GM23338 (cell line): ENCODE data around the gene CDC42BPA. TPM values are rescaled to one million over a fixed set of nuclear protein-coding genes. Genes with fewer than 3 reads are reported as not detected.

Source experiments
- ATAC-seq: fragments of 200-7000 bp; cut with Tn5 transposase; 3 replicates; pipeline ENCODE4 v1.9.1; 2020
- DNase-seq: peaks from one replicate; pipeline ENCODE4 v3.0.0-alpha.2; 2015; ENCODE audit warnings: low spot score
- H2AFZ ChIP-seq: fragments of 200-600 bp; sonication (generic); 2 replicates; pipeline ENCODE4 v1.8.0; 2016; ENCODE audit warnings: antibody characterized with exemption, mild to moderate bottlenecking, moderate library complexity
- H3F3A ChIP-seq: fragments of 200-600 bp; sonication (generic); replicated peaks from 2 replicates; pipeline ENCODE4 v1.8.0; 2017; ENCODE audit warnings: antibody characterized with exemption, mixed run types, low read depth
- H3K27ac ChIP-seq: fragments of 200-600 bp; sonication (generic); 2 replicates; pipeline ENCODE4 v1.6.1; 2016; ENCODE audit warnings: low read depth
- H3K27me3 ChIP-seq: fragments of 200-600 bp; sonication (generic); 2 replicates; pipeline ENCODE4 v1.8.0; 2016; ENCODE audit warnings: mild to moderate bottlenecking, mixed run types, moderate library complexity; ENCODE audit not compliant: insufficient read depth
- H3K36me3 ChIP-seq: fragments of 200-600 bp; sonication (generic); 2 replicates; pipeline ENCODE4 v1.8.0; 2016; ENCODE audit warnings: mild to moderate bottlenecking; ENCODE audit not compliant: insufficient read depth
- H3K4me1 ChIP-seq: fragments of 200-600 bp; sonication (generic); 2 replicates; pipeline ENCODE4 v1.8.0; 2016; ENCODE audit warnings: mild to moderate bottlenecking, moderate library complexity; ENCODE audit not compliant: insufficient read depth
- H3K4me2 ChIP-seq: fragments of 200-600 bp; sonication (generic); 2 replicates; pipeline ENCODE4 v1.7.1; 2017; ENCODE audit warnings: mixed run types
- H3K4me3 ChIP-seq: fragments of 200-600 bp; sonication (generic); 2 replicates; pipeline ENCODE4 v1.6.1; 2016; ENCODE audit warnings: mixed run types
- H3K79me2 ChIP-seq: fragments of 200-600 bp; sonication (generic); replicated peaks from 2 replicates; pipeline ENCODE4 v1.8.0; 2017; ENCODE audit warnings: mild to moderate bottlenecking; ENCODE audit not compliant: insufficient read depth
- H3K9me2 ChIP-seq: fragments of 200-600 bp; sonication (generic); 2 replicates; pipeline ENCODE4 v1.8.0; 2017; ENCODE audit not compliant: insufficient read depth
- H4K20me1 ChIP-seq: fragments of 200-600 bp; sonication (generic); replicated peaks from 2 replicates; pipeline ENCODE4 v1.8.0; 2017; ENCODE audit warnings: mild to moderate bottlenecking; ENCODE audit not compliant: insufficient read depth
- H3K27ac Mint-ChIP-seq: 2 replicates; pipeline ENCODE4 v1.8.0; 2020; ENCODE audit warnings: inconsistent platforms, mild to moderate bottlenecking, moderate library complexity, mixed read lengths
- H3K27me3 Mint-ChIP-seq: 3 replicates; pipeline ENCODE4 v1.8.0; 2022; ENCODE audit warnings: low read depth, mild to moderate bottlenecking, moderate library complexity, mixed read lengths, inconsistent platforms; ENCODE audit not compliant: insufficient read depth, poor library complexity
- H3K36me3 Mint-ChIP-seq: 3 replicates; pipeline ENCODE4 v1.8.0; 2021; ENCODE audit warnings: low read depth, mild to moderate bottlenecking, inconsistent platforms, moderate library complexity, mixed read lengths
- H3K4me1 Mint-ChIP-seq: 3 replicates; pipeline ENCODE4 v1.8.0; 2020; ENCODE audit warnings: mild to moderate bottlenecking, inconsistent platforms, mixed read lengths
- H3K4me3 Mint-ChIP-seq: 3 replicates; pipeline ENCODE4 v1.8.0; 2021; ENCODE audit warnings: moderate library complexity, mild to moderate bottlenecking, inconsistent platforms, mixed read lengths
- H3K9me3 Mint-ChIP-seq: 3 replicates; pipeline ENCODE4 v1.8.0; 2020; ENCODE audit warnings: moderate library complexity, mild to moderate bottlenecking, inconsistent platforms, mixed read lengths
- CREB1 ChIP-seq: fragments of 250-450 bp; sonication (Bioruptor Pico); IDR thresholded peaks from 2 replicates; pipeline ENCODE4 v1.5.0; 2020; ENCODE audit warnings: low read depth, mild to moderate bottlenecking, moderate library complexity
- JUNB ChIP-seq: IDR thresholded peaks from one replicate; pipeline ENCODE4 v1.6.1; 2016; ENCODE audit warnings: antibody characterized with exemption; ENCODE audit not compliant: unreplicated experiment
- POLR2AphosphoS5 ChIP-seq: IDR thresholded peaks from 2 replicates; pipeline ENCODE4 v1.6.1; 2016; ENCODE audit warnings: antibody characterized with exemption, low read depth
- ZNF331 ChIP-seq: fragments of 250-450 bp; sonication (Bioruptor Pico); IDR thresholded peaks from 2 replicates; pipeline ENCODE4 v1.5.0; 2020; ENCODE audit warnings: low read depth, mild to moderate bottlenecking, moderate library complexity
- polyA plus RNA-seq: library from polyadenylated mRNA; unstranded; fragments of >200 nt; fragmentation: Nextera tagmentation; extraction: Ambion mirVana; gene quantifications from 2 replicates; pipeline ENCODE4 v1.2.1, GENCODE V29; 2016
- total RNA-seq: library from RNA; depleted of rRNA; stranded (reverse); fragments of >200 nt; shearing (Covaris generic); gene quantifications from 2 replicates; pipeline ENCODE4 v1.2.3, GENCODE V29; 2014
- TF ChIP-seq, protein P1 (sequence below): fragments of 250-450 bp; sonication (Bioruptor Pico); IDR thresholded peaks from 2 replicates; pipeline ENCODE4 v1.5.0; 2020; ENCODE audit warnings: mild to moderate bottlenecking, moderate library complexity
- TF ChIP-seq, protein P2 (sequence below), 2 experiments: fragments of 200-600 bp in 1 of 2; sonication (generic) in 1 of 2; conservative IDR thresholded peaks; 2 replicates each; pipeline versions ENCODE4 v1.5.1 to v1.6.1; 2016 to 2017; ENCODE audit warnings: antibody characterized with exemption in 2 of 2, low read depth in 2 of 2, mild to moderate bottlenecking in 2 of 2, moderate library complexity in 1 of 2

The CDC42BPA gene
- total and polyA plus RNA-seq, 2 experiments from 2014 or later, result 17.7 to 40.1 TPM

DNA sequence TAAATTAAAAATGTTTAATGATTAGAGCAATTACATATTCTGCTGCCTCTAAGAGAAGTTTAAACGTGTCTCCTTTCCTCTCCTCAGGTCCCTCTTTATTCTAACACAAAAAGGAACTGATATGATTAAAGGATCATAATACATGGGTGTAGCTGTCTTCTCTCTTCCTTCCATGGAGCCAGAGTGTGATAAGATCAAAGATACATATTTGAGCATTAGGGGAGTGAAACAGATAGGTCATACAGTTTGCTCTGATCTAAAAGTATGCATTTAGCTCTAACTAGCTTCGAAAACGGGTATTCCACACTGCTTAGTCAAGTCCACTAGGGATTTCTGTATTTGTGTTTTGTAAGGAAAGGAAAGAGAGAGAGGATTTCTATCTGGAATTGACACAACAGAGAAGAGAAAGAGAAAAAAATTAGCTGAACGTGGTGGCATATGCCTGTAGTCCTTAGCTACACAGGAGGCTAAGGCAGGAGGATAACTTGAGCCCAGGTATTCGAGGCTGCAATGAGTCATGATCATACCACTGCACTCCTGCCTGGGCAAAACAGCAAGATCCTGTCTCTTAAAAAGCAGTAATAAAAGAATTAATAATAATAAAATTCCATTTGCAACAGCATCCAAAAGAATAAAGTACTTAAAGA is 63.1 kb downstream of the CDC42BPA start (continued):
- TF ChIP-seq ZNF331 (CRISPR knock-in tag), result no peak
- TF ChIP-seq, protein P1, sequence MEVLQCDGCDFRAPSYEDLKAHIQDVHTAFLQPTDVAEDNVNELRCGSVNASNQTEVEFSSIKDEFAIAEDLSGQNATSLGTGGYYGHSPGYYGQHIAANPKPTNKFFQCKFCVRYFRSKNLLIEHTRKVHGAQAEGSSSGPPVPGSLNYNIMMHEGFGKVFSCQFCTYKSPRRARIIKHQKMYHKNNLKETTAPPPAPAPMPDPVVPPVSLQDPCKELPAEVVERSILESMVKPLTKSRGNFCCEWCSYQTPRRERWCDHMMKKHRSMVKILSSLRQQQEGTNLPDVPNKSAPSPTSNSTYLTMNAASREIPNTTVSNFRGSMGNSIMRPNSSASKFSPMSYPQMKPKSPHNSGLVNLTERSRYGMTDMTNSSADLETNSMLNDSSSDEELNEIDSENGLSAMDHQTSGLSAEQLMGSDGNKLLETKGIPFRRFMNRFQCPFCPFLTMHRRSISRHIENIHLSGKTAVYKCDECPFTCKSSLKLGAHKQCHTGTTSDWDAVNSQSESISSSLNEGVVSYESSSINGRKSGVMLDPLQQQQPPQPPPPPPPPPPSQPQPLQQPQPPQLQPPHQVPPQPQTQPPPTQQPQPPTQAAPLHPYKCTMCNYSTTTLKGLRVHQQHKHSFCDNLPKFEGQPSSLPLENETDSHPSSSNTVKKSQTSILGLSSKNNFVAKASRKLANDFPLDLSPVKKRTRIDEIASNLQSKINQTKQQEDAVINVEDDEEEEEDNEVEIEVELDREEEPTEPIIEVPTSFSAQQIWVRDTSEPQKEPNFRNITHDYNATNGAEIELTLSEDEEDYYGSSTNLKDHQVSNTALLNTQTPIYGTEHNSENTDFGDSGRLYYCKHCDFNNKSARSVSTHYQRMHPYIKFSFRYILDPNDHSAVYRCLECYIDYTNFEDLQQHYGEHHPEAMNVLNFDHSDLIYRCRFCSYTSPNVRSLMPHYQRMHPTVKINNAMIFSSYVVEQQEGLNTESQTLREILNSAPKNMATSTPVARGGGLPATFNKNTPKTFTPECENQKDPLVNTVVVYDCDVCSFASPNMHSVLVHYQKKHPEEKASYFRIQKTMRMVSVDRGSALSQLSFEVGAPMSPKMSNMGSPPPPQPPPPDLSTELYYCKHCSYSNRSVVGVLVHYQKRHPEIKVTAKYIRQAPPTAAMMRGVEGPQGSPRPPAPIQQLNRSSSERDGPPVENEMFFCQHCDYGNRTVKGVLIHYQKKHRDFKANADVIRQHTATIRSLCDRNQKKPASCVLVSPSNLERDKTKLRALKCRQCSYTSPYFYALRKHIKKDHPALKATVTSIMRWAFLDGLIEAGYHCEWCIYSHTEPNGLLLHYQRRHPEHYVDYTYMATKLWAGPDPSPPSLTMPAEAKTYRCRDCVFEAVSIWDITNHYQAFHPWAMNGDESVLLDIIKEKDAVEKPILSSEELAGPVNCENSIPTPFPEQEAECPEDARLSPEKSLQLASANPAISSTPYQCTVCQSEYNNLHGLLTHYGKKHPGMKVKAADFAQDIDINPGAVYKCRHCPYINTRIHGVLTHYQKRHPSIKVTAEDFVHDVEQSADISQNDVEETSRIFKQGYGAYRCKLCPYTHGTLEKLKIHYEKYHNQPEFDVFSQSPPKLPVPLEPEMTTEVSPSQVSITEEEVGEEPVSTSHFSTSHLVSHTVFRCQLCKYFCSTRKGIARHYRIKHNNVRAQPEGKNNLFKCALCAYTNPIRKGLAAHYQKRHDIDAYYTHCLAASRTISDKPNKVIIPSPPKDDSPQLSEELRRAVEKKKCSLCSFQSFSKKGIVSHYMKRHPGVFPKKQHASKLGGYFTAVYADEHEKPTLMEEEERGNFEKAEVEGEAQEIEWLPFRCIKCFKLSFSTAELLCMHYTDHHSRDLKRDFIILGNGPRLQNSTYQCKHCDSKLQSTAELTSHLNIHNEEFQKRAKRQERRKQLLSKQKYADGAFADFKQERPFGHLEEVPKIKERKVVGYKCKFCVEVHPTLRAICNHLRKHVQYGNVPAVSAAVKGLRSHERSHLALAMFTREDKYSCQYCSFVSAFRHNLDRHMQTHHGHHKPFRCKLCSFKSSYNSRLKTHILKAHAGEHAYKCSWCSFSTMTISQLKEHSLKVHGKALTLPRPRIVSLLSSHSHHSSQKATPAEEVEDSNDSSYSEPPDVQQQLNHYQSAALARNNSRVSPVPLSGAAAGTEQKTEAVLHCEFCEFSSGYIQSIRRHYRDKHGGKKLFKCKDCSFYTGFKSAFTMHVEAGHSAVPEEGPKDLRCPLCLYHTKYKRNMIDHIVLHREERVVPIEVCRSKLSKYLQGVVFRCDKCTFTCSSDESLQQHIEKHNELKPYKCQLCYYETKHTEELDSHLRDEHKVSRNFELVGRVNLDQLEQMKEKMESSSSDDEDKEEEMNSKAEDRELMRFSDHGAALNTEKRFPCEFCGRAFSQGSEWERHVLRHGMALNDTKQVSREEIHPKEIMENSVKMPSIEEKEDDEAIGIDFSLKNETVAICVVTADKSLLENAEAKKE (CRISPR knock-in tag), result no peak
- no peak for TF ChIP-seq CREB1 (CRISPR knock-in tag)

DNA sequence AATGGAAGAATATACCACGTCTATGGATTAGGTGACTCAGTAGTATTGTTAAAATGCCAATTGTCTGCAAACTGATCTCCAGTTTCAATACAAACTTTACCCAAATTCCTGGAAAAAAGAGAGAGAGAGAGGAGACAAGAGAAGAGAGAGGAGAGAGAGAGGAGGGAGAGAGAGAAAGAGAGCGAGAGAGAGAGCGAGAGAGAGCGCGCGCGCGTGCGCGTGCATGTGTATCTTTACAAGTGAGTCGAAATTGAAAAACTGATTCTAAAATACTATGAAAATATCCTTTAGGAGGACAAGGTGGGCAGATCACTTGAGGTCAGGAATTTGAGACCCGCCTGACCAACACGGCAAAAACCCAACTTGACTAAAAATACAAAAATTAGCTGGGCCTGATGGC is 65.2 kb downstream of the CDC42BPA start:
- Histone ChIP-seq H3F3A (no peaks in the 10 kb centered on the region), H2AFZ (no peak overlapping the region), H3K36me3 (no peaks in the 10 kb centered on the region), H3K27me3 (no peaks in the 10 kb centered on the region), H3K4me1 (no peaks in the 10 kb centered on the region), H3K4me3 (no peak overlapping the region), H3K27ac (no peak overlapping the region), H3K79me2 (peaks cover 97% of the 10 kb centered on the region), H3K4me2 (no peak overlapping the region), H4K20me1 (0 out of 2 replicates have a peak, but pooled peaks cover 2% of the 10 kb centered on the region), H3K9me2 (no peaks in the 10 kb centered on the region)
- Mint-ChIP-seq H3K36me3 (peaks cover 3% of the 10 kb centered on the region; the same call in 1 of the 3 replicates), H3K27ac (peak overlapping the region; percentile 3; the same call in 1 of the 2 replicates), H3K4me3 (no peak overlapping the region), H3K4me1 (peaks cover 11% of the 10 kb centered on the region; the same call in 2 of the 3 replicates), H3K27me3 (no peaks in the 10 kb centered on the region), H3K9me3 (no peaks in the 10 kb centered on the region)
- ATAC-seq (no peak), DNase-seq (no peak)
- TF ChIP-seq JUNB (no peak), CREB1 (CRISPR knock-in tag) (no peak), POLR2AphosphoS5 (no peak)
- TF ChIP-seq, protein P2, sequence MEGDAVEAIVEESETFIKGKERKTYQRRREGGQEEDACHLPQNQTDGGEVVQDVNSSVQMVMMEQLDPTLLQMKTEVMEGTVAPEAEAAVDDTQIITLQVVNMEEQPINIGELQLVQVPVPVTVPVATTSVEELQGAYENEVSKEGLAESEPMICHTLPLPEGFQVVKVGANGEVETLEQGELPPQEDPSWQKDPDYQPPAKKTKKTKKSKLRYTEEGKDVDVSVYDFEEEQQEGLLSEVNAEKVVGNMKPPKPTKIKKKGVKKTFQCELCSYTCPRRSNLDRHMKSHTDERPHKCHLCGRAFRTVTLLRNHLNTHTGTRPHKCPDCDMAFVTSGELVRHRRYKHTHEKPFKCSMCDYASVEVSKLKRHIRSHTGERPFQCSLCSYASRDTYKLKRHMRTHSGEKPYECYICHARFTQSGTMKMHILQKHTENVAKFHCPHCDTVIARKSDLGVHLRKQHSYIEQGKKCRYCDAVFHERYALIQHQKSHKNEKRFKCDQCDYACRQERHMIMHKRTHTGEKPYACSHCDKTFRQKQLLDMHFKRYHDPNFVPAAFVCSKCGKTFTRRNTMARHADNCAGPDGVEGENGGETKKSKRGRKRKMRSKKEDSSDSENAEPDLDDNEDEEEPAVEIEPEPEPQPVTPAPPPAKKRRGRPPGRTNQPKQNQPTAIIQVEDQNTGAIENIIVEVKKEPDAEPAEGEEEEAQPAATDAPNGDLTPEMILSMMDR (conservative IDR thresholded peaks at IDR 0.05; ENCODE audit: low read depth in 2 of 2), result no peak
